ENCODE measurements around the gene TTC7B.

The TTC7B gene

DNA sequence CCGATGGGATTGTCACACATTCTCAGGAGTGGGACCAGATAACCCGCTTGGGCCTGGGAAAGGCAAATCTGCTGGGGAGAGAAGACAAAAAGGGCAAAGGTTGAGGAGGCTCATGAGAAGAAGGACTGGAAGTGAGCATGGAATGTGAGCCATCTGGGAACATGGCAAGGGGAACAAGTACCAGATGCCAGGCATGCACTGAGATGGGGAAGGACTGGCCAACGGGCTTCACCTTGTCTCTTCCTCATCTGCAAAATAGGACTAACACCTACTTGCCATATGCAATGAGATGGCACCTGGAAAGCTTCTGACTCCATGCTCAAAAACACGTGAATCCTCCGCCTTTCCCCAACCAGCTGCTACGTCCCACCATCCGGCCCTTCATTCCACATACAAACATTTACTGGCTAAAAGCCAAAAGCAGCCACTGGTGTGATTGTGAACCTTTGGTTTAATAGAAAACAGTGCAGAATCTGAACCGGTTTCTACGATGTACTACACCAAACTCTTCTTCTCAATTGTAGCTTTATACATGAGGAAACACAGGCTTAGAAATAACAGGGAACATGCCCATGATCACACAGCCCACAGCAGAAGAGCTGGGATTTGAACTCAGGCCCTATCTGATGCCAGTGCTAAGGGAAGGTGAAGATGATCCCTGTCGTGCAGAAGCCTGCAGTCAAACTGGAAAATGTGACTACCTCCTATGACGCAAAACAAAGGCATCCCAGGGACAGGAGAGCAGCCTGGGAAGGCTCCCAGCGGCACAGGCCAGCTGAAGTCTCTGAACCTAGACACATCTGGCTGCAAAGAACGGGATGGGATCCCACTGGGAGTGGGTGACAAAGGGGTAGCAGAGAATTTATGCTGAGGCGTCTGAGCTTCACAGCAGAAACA is 112.1 kb downstream of the TTC7B start:
- DNase-seq (ENCODE audit: low read depth), result no peak

DNA sequence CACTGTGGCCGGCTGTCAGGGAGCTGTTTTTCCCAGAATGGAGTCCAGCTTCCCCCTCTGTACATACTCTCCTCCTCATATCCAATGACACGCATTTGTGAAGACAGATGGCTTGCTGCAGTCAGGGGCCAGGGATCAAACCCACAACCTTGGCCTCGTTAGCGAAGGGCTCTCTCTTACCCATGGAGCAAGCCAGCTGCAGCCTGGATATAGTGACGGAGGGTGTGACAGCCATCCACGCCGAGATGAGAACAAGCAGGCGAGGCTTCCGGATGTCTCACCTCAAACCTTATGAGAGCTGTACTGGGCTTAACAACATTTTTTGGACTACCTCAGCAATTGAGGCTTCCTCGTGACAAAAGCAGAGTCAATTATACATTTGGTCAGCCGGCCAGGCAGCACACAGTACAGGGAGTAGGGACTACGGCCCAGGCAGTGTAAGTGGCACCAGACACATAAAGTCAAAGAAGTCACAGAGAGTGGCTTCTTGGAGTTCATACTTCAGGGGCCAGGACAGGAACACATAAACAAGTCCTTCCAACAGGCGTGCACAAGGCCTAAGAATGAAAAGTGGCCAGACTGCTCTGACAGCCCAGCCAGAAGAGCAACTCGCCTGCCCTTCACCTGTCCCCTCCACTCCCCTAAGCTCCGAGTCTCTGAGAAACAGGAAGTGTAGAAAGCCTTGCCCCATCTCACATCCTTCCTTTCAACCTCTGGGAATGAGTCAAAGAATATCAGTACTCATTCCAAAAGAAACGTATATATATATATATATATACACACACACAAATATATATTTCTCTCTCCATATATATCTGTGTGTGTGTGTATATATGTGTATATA is 115.1 kb downstream of the TTC7B start:
- no peak for DNase-seq (ENCODE audit: low read depth)

GRCh38 chr14:90699016-90699415 is 117.2 kb downstream of the TTC7B start:
- no peak for DNase-seq (ENCODE audit: low read depth)

DNA sequence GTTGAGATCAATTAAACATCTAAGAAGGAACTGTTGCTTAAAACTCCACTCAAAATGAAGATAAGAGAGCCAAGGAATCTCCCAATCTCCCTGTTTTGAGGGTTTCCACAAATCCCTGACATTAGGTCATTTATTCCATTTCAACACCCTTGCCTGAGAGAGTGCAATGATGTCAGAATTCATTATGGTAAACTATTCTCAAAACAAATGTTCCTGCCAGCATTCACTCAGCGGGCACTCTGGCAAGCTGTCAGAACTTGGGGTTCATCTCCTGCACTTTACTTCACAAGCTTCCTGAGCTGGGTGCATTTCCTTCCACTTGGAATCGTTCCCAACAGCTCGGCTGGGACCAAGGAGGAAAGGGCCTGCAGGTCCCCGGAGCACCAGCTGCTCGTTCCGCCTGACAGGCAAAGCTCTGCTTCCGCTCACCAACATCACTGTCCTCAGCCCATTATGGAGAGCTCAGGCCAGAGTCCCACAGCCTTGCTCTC is 117.8 kb downstream of the TTC7B start:
- no peak for DNase-seq (ENCODE audit: low read depth)

- no peak for DNase-seq (ENCODE audit: low read depth)
These were observed 118.5 kb downstream of the TTC7B start for GRCh38 chr14:90697577-90698206.

GRCh38 chr14:90697132-90697531 is 119.1 kb downstream of the TTC7B start:
- no peak for DNase-seq (ENCODE audit: low read depth)

DNA sequence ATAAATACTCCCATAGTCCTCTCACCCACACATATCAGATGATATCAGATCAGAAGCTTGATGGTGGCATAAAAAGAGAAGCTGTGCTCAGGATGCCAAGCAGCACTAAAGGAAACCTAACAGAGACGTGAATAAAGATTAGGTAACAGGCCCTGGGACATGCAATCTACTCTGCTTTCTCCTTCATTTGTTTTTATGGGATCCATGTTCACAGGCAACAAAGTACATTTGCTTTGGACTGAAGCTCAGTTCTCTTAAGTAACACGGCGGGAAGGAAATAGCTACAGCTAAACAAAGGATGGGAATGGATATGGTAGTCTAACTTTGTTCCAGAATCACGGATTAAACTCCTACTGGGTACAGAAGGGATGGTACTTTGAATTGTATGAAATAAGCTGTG is 119.5 kb downstream of the TTC7B start:
- DNase-seq (ENCODE audit: low read depth), result no peak

DNA sequence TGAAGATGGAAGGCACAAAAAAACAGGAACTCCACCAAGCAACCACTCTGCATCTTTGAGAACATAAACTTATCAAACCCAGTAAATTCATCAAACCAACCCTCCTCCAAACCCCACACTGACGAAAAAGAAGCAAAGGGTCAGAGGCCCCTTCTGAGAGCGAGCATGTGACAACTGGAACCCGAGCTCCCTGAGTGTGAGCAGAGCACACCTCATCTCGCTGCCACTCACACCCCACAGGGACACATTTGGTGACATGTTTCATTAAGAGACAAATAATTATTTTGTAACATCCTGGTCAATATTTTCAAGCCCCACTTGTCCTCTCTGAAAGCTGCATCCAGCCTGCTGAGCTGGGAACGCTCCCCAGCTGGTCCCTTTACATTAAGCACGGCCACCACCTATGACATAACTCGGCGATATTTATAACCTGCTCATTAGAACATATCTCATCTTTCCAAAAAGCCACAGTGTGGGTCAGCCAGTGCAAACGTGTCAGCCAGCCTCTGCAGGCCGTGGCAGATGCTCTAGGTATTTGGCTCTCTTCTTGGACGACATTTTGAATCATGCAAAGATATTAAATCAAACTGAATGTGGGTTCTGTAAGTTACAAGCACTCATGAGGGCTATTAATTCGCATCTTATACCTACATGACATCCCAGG is 120.1 kb downstream of the TTC7B start:
- DNase-seq (ENCODE audit: low read depth), result no peak

GRCh38 chr14:90693413-90693812 is 122.8 kb downstream of the TTC7B start:
- DNase-seq (ENCODE audit: low read depth), result no peak

DNA sequence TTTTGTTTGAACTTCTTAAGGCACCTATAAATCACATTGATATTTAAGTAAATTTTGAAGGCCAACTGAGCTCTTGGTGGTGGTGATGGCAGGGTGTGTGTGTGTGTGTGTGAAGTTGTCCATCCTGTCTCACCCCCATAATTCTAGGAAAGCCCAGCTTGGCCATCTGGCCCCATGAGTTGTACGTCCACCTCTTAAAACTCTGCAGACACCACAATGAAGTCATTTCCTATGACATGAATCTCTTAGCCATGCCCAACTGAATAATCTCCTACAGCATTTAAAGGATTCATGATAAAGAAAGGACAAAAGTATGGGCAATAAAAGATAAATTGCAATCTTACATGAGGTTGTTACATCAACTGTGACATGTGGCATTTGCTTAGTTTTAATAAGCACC is 123.4 kb downstream of the TTC7B start:
- no peak for DNase-seq (ENCODE audit: low read depth)

- DNase-seq (ENCODE audit: low read depth), result no peak
These were observed 124.2 kb downstream of the TTC7B start for GRCh38 chr14:90692061-90692460.

- DNase-seq (ENCODE audit: low read depth), result no peak
These were observed 124.6 kb downstream of the TTC7B start for GRCh38 chr14:90691627-90692026.

DNA sequence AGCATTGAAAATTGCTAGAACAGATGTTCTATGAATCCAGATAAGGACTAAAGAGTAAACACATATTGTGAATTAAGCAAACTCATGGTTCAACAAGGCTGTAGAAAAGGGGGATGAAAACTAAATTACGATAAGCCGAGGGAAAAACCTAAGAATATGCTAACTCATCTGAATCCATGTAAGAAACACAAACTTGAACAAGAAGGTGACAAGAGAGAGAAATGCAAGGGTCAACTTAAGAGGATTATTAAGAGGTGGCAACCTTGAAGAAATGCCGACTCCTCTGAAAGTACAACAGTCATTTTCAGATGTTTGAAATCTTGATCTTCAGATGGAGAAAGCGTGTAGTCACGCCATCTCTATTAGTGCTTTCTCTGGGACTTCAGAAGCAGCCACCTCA is 128.6 kb downstream of the TTC7B start:
- no peak for DNase-seq (ENCODE audit: low read depth)

DNA sequence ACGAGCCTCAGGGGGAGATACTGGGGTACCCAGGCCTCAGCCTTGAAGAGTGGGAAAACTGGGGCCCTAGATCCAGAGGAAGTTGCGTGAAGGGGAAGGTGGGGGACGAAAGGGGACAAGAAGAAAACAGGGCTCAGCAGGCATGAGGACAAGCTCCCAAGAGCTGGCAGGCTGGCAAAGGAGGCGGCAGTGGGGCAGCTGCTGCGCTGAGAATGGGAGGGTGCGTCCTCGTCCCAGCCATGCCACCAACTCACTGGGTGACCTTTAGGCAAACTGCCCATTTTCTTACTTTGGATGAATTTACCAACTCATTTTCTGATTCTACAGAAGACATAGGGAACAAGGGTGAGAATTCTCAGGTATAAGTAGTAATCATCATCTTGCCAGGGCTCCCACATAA is 133.6 kb downstream of the TTC7B start:
- no peak for DNase-seq (ENCODE audit: low read depth)

DNA sequence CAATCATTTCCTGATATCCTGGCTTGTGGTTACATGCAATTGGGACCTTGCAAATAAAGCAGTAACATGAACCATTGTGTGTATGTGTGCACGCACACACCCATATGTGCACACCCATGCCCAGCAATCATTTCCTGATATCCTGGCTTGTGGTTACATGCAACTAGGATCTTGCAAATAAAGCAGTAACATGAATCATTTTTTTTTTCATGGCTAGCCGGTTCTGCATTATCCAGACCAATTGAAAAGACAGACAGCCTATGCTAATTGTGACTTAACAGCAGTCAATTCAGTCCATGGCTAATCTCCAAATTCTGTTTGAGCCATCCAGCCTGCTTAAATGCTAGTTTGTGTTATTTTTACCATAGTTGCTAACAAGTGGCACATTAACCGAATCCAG is 134.3 kb downstream of the TTC7B start:
- DNase-seq (ENCODE audit: low read depth), result no peak

GRCh38 chr14:90678846-90679362 is 137.3 kb downstream of the TTC7B start:
- DNase-seq (ENCODE audit: low read depth), result no peak

DNA sequence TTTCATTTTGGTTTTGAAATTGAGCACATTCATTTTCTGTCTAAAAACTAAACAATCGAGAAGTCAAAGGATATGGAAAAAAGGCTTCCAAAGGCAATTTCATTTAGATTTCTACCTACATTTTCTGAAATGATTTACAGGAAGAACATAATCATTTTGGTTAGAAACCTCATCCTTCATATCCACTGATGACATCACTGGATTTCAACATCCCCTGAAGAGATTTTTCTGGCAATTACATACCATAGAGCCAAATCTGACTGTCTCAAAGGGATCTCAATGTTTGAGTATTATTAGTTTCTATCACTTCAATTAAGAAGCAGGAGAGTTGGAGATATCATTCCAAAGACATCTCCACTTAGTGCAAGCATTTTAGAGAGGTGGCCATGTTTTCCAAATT is 137.8 kb downstream of the TTC7B start:
- DNase-seq (ENCODE audit: low read depth), result no peak

DNA sequence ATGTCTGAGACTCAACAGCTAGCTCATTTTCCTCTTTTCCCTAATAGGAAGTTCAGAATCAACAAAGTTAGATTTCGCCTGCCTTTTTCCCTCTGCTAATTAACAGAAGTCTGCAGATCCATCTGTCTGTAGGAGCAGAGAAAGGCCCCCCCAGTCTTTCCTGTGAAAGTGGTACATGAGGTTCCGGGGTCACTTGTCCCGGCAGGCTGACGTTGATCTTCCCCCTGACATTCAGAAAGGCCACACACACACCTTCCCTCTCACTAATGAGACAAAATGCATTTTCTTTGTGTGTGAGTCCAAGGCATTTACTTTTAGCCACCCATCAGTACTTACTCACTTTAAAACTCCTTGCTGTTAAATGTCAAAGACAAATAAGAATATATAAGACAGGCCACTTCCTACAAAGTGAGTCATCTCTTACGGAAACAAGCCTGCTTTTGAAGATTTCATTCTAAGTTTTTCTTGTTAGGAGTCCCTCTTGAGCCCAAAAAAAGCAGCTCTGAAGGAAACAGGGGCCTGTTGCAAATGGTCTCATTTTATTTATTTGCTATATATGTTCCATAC is 138.7 kb downstream of the TTC7B start:
- no peak for DNase-seq (ENCODE audit: low read depth)

- no peak for DNase-seq (ENCODE audit: low read depth)
These were observed 139.3 kb downstream of the TTC7B start for GRCh38 chr14:90676912-90677311.

DNA sequence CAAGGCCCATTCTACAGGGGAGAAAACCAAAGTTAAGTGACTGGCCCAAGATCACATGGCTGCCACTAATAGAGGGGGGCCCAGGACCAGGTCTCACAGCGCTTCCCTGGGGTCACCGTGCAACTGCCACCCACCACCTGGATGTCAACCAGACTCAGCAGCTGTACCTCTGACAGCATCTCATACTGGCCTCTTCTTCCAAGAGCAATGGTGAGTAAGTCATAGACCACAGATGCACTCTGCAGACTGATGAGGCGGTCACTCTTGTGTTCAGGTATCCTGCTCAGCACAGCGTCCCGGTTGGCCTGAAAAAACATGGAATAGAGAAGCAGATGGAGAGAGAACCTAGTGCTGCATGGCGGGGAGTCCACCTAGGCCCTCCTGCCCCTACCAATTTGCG is 139.9 kb downstream of the TTC7B start:
- no peak for DNase-seq (ENCODE audit: low read depth)

DNA sequence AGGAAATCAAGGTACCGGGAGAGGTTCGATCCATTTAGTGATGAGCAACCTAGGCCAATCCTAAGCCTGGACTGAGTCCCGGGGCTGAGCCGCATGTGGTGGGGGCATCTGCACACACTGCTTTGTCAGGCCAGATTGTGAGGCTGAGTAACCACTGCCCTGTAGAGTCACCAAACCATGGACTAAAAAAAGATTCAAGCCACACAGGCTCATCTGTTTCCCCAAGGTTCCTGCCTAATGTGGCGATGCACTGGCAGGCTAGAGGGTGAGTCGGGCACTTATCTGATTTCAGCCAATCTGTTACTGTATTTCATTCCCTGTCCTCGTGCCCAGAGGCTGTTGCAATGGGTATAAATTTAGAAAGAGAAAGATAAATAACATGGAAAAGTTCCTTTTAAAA is 140.8 kb downstream of the TTC7B start:
- DNase-seq (ENCODE audit: low read depth), result no peak
